Measurements from ENCODE around the gene ERCC5. TPM values are rescaled to one million over a fixed set of nuclear protein-coding genes. Genes with fewer than 3 reads are reported as not detected.

ERCC5 gene
- total RNA-seq, 1 experiment from 2014 or later, result 39.5 TPM

DNA sequence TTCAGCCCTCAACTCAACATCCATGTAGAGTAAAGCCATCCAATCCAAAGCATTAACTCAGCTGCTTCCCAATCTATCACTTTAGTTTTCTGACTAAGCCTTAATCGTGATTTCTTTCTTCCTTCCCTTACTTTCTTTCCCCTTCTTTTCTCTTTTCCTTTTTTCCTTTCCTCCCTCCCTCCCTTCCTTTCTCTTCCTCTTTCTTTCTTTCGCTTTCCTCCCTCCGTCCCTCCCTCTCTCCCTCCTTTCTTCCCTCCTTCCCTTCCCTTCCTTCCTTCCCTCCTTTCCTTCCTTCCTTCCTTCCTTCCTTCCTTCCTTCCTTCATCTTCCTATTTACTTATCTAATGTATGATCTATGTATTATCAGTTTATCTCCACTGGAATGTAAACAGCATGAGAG is 71.2 kb downstream of the ERCC5 start:
- no peak for DNase-seq (ENCODE audit: low read depth)

- no peak for DNase-seq (ENCODE audit: low read depth)
Observed at GRCh38 chr13:102922184-102922583, 76.4 kb downstream of the ERCC5 start.

Other genes with a start within 250 kb of the ERCC5 start
- gene TPP2, start 249.0 kb upstream of the ERCC5 start, total RNA-seq (2014; rRNA removed; shearing (Covaris generic)), result 27.2 and 34.4 TPM in 2 replicates
- not detected in 2 replicates for gene METTL21C, start 151.0 kb upstream of the ERCC5 start, total RNA-seq (2014; rRNA removed; shearing (Covaris generic))
- 51.5 and 56.2 TPM in 2 replicates for gene TEX30, start 72.2 kb upstream of the ERCC5 start, total RNA-seq (2014; rRNA removed; shearing (Covaris generic))
- 20.3 and 25.1 TPM in 2 replicates for gene POGLUT2, start 47.1 kb upstream of the ERCC5 start, total RNA-seq (2014; rRNA removed; shearing (Covaris generic))
- gene BIVM, start 46.9 kb upstream of the ERCC5 start, total RNA-seq (2014; rRNA removed; shearing (Covaris generic)), result 7.0 and 10.1 TPM in 2 replicates
- gene SLC10A2, start 220.4 kb downstream of the ERCC5 start, total RNA-seq (2014; rRNA removed; shearing (Covaris generic)), result not detected in 2 replicates

All from M059J (cell line).